Activated CD4-positive, alpha-beta memory T cell treated with anti-CD3 and anti-CD28 coated beads for 36 hours (primary cell): ENCODE data around the gene CAPN8. TPM values are rescaled to one million over a fixed set of nuclear protein-coding genes. Genes with fewer than 3 reads are reported as not detected.

Experiments used
- total RNA-seq, 2 experiments: library from RNA; stranded (reverse); gene quantifications; one replicate each; pipeline ENCODE4 v1.2.3, GENCODE V29; 2021

The CAPN8 gene
- total RNA-seq, 2 experiments from 2014 or later, result not detected

Other genes starting within 250 kb of the CAPN8 start
- gene CAPN2, start 46.8 kb upstream of the CAPN8 start, total RNA-seq, result 10 to 100 TPM; 61.2 to 64.5 TPM
- gene TP53BP2, start 180.2 kb upstream of the CAPN8 start, total RNA-seq, result 10 to 100 TPM; 56.0 to 58.7 TPM